Measurements from ENCODE around the gene SSRP1. TPM values are rescaled to one million over a fixed set of nuclear protein-coding genes. Genes with fewer than 3 reads are reported as not detected.
A peak's percentile ranks its signal among the peaks of the same experiment; 100 is the strongest.

The SSRP1 gene
- total RNA-seq, 4 donors from 2014 or later, result 76.6 to 155 (median 137) TPM

DNA sequence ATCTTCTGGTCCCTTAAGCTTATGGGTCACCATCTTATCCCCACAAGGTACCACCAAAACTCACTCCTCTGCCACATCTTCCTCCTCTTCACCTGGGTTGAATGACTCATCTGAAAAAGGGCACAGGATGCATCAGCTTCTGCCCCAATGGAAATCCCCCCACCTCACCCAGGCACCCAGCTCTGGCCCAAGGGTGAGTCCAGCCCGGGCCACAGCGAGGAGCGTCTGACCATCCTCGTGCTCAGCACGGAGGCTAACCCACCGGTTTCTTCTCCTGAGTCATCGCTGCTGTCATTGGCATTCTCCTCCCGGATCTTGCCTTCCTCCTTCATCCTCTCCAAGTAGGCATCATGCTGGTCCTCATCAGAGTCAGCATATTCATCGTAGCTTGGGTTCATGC is 5.7 kb downstream of the SSRP1 start:
- peaks cover 0 to 68% of the 10 kb centered on the region in 2 donors for H3K36me3 ChIP-seq
- H3K27ac ChIP-seq, result no peak overlapping the region
- H3K4me3 ChIP-seq, result no peak overlapping the region
- in situ Hi-C loops (cut with MboI; ENCODE audit: low sequenced_read_pairs in 4 of 4), result loop anchor here in 3 of 4 donors (25.0 kb wide), 4 partner anchors 93 to 432 kb away; partner anchors contain the start of genes APLNR (in 1 of the 3), BTBD18 (in 1 of the 3), CTNND1 (in 1 of the 3) and YPEL4 (in 1 of the 3)
- H3K9me3 ChIP-seq, result no peaks in the 10 kb centered on the region
- TF ChIP-seq POLR2A (IDR thresholded peaks at IDR 0.05), result no peak
- no peak for TF ChIP-seq CTCF (IDR thresholded peaks at IDR 0.05 in 4 of 5, conservative IDR thresholded peaks at IDR 0.05 in 1 of 5)
- no peaks in the 10 kb centered on the region for H3K27me3 ChIP-seq
- H3K4me1 ChIP-seq, result peaks cover 26 to 32% of the 10 kb centered on the region in 2 donors
- intact Hi-C loops (cut with DNase I; ENCODE audit: low total_unique reads), result no loop called here
- ATAC-seq (no peak), DNase-seq (no peak)

DNA sequence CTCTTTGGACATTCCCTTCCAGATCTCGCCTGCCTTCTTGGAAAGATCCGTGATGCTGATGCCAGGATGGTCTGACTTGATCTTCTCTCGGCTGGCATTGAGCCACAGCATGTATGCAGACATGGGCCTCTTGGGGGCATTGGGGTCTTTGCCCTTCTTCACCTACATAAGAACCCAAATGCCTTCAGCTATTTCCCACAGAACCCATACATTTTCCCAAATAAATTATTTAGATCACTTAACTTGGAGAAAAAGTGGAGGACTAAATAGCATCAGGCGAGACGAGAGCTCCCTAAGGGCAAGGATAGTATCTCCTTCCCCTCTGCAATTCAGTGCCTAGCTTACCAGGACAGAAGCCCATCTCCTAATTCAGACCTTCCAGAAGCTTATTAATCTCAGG is 8.0 kb downstream of the SSRP1 start:
- ATAC-seq, result no peak
- in situ Hi-C loops (cut with MboI; ENCODE audit: low sequenced_read_pairs in 4 of 4) (loop anchor here in 3 of 4 donors (10.0 to 25.0 kb wide), 5 partner anchors 90 to 435 kb away; partner anchors contain the start of genes APLNR (in 1 of the 3), BTBD18 (in 1 of the 3), CTNND1 (in 1 of the 3) and YPEL4 (in 1 of the 3)), intact Hi-C loops (cut with DNase I; ENCODE audit: low total_unique reads) (loop anchor here (5.0 to 10.0 kb wide), 3 partner anchors 205 to 417 kb away; partner anchors contain the start of genes SELENOH, TIMM10 and ZDHHC5)
- H3K27ac ChIP-seq, result peak overlapping the region; percentile 95 to 99 (median 97)
- no peak for DNase-seq
- H3K36me3 ChIP-seq, result peaks cover 0 to 61% of the 10 kb centered on the region in 2 donors
- TF ChIP-seq CTCF (IDR thresholded peaks at IDR 0.05 in 4 of 5, conservative IDR thresholded peaks at IDR 0.05 in 1 of 5), result no peak
- TF ChIP-seq POLR2A (IDR thresholded peaks at IDR 0.05), result no peak
- H3K4me1 ChIP-seq, result peaks cover 26 to 33% of the 10 kb centered on the region in 2 donors
- H3K27me3 ChIP-seq, result no peaks in the 10 kb centered on the region
- H3K4me3 ChIP-seq, result no peak overlapping the region
- no peaks in the 10 kb centered on the region for H3K9me3 ChIP-seq

DNA sequence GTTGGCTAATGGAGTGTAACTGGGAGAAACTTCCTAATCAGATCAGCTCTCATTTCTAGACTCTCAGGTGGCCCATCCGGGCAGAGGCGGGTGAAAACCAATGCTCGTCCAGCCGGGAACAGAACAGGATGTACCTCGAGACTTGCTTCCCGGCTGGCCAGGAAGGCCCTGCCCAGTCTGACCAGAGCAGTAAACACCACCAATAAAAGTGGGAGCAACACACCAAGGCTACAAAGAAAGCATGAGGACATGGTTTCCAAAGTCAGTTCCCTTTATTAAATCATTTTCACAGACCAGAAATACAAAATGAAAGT is 10.0 kb downstream of the SSRP1 start:
- Histone ChIP-seq H3K9me3 (no peaks in the 10 kb centered on the region), H3K4me1 (peaks cover 40 to 53% of the 10 kb centered on the region in 2 donors), H3K27me3 (no peaks in the 10 kb centered on the region), H3K36me3 (peaks cover 0 to 45% of the 10 kb centered on the region in 2 donors), H3K27ac (peak overlapping the region; percentile 95 to 99 (median 97)), H3K4me3 (peak overlapping the region; percentile 61 to 95 (median 84))
- ATAC-seq, result peak; percentile 68 to 72
- in situ Hi-C loops (cut with MboI; ENCODE audit: low sequenced_read_pairs in 4 of 4), result loop anchor here in 3 of 4 donors (10.0 to 25.0 kb wide), 5 partner anchors 88 to 437 kb away; partner anchors contain the start of genes APLNR (in 1 of the 3), BTBD18 (in 1 of the 3), CTNND1 (in 1 of the 3) and YPEL4 (in 1 of the 3)
- intact Hi-C loops (cut with DNase I; ENCODE audit: low total_unique reads), result loop anchor here (1.0 to 10.0 kb wide), 5 partner anchors 14 to 1253 kb away; partner anchors contain the start of genes SELENOH, TIMM10, ZDHHC5 and ZFP91
- peak; percentile 88 to 89 for DNase-seq
- peak in 1 of 2 donors; percentile 9 for TF ChIP-seq POLR2A (IDR thresholded peaks at IDR 0.05)
- TF ChIP-seq CTCF (IDR thresholded peaks at IDR 0.05 in 4 of 5, conservative IDR thresholded peaks at IDR 0.05 in 1 of 5), result no peak

DNA sequence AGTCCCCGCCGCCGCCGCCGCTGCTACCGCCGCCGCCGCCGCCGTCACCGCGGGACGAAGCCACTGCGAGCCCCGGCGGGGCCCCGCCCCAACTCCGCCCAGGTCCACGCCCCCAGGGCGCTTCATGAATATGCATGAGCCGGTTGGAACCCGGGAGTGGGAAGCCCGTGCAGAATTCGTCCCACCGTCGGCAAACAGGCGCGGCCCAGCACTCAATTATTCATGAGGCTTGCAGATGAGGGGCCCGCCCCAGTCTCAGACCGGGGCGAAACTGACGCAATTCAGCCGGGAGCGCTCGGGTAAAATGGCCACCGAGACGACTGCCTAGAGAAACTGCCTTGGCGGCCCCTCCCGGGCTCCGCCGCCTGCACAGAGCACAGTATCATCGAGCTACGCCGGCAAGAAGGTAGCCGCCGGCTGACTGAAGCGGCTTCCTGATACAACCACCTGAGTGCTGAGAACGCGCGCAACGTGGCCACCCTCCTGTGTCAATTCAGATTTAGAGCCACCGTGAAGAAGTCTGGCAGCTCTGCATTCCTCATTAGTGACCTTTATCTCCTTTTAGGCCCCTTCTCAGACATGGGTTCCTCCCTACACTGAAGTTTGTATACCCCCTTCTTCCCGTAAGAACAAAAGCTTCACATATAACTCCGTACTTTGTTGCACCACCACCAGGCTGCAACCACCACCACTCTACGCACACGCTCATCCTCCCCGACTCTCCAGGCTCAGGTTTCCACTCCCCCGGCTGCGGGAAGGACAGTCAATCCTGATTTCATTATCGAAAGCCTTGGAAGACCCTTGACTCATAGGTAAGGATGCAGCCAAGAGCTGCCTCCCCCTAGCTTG is 10.6 kb downstream of the SSRP1 start, which contains the start of gene TNKS1BP1:
Gene TNKS1BP1, minus strand, starts transcription at position 67 of the 849 bp plus-strand sequence. CDS start 3,067 bp downstream, outside the sequence.
- peak within 1 kb of the TSS; percentile 95 to 99 (median 97) for H3K27ac ChIP-seq
- H3K4me1 ChIP-seq, result peaks cover 40 to 58% of the 10 kb centered on the region in 2 donors
- TF ChIP-seq POLR2A (IDR thresholded peaks at IDR 0.05), result peak; percentile 90 to 95
- no peak for TF ChIP-seq CTCF (IDR thresholded peaks at IDR 0.05 in 4 of 5, conservative IDR thresholded peaks at IDR 0.05 in 1 of 5)
- H3K27me3 ChIP-seq, result no peaks in the 10 kb centered on the region
- peak within 1 kb of the TSS; percentile 82 to 95 (median 90) for H3K4me3 ChIP-seq
- intact Hi-C loops (cut with DNase I; ENCODE audit: low total_unique reads), result loop anchor here (1.0 to 10.0 kb wide), 5 partner anchors 14 to 1254 kb away; partner anchors contain the start of genes SELENOH, TIMM10, ZDHHC5 and ZFP91
- H3K36me3 ChIP-seq, result peaks cover 0 to 45% of the 10 kb centered on the region in 2 donors
- H3K9me3 ChIP-seq, result no peaks in the 10 kb centered on the region
- peak; percentile 99 for DNase-seq
- peak; percentile 74 to 77 for ATAC-seq
- in situ Hi-C loops (cut with MboI; ENCODE audit: low sequenced_read_pairs in 4 of 4), result loop anchor here in 3 of 4 donors (10.0 to 25.0 kb wide), 5 partner anchors 88 to 437 kb away; partner anchors contain the start of genes APLNR (in 1 of the 3), BTBD18 (in 1 of the 3), CTNND1 (in 1 of the 3) and YPEL4 (in 1 of the 3)

All from gastrocnemius medialis (tissue), 4 donors.